CD4-positive, alpha-beta T cell treated with Interferon alpha-2 for 1 hour (primary cell): ENCODE results near the gene LRRC66.

Source experiments
- DNase-seq, 2 donors: peaks; one replicate each; pipeline ENCODE4 v3.0.0-alpha.2; 2020 to 2022

LRRC66 gene

GRCh38 chr4:52006887-52007286, 13.3 kb downstream of the LRRC66 start:
- no peak for DNase-seq

- no peak for DNase-seq
Measured at GRCh38 chr4:52005604-52006273, 14.4 kb downstream of the LRRC66 start.

GRCh38 chr4:52004414-52004813, 15.7 kb downstream of the LRRC66 start:
- DNase-seq = no peak

GRCh38 chr4:52001616-52002015, 18.5 kb downstream of the LRRC66 start:
- DNase-seq = no peak

- no peak for DNase-seq
Measured at GRCh38 chr4:51999250-51999649, 20.9 kb downstream of the LRRC66 start.

- no peak for DNase-seq
Measured at GRCh38 chr4:51998837-51999236, 21.3 kb downstream of the LRRC66 start.

- DNase-seq = no peak
Measured at GRCh38 chr4:51997647-51998046, 22.5 kb downstream of the LRRC66 start.

GRCh38 chr4:51995647-51996220, 24.4 kb downstream of the LRRC66 start:
- no peak for DNase-seq

- DNase-seq = no peak
Measured at GRCh38 chr4:51965862-51966261, 54.3 kb downstream of the LRRC66 start.

- no peak for DNase-seq
Measured at GRCh38 chr4:51963841-51964517, 56.2 kb downstream of the LRRC66 start.

GRCh38 chr4:51960486-51960885, 59.7 kb downstream of the LRRC66 start:
- DNase-seq = no peak

- no peak for DNase-seq
Measured at GRCh38 chr4:51958199-51958968, 61.8 kb downstream of the LRRC66 start.
